PC-9 (cell line): Measurements from ENCODE around the gene DHCR7. TPM values are rescaled to one million over a fixed set of nuclear protein-coding genes. Genes with fewer than 3 reads are reported as not detected.

Source experiments
- BruUV-seq: library from RNA; stranded (reverse); fragments of 400-500 nt; replicated peaks from 2 replicates; lab custom pipeline; 2021; lab: Mats Ljungman, UMichigan
- CTCF ChIA-PET: fragments of 300-600 bp; sonication (Branson Sonifier 250); formaldehyde crosslinking; loops from one replicate; lab custom pipeline; 2022; ENCODE audit warnings: antibody characterized with exemption; lab: Charles Lee
- POLR2A ChIA-PET: fragments of 300-600 bp; sonication (Branson Sonifier 250); formaldehyde crosslinking; loops from one replicate; lab custom pipeline; 2022; ENCODE audit warnings: antibody characterized with exemption; ENCODE audit not compliant: unreplicated experiment; lab: Charles Lee
- DNase-seq, 2 experiments: peaks; one replicate each; pipeline versions ENCODE4 v3.0.0 to v3.0.0-alpha.2; 2015 to 2022; ENCODE audit warnings: mixed read lengths in 1 of 2
- H2AFZ ChIP-seq: fragments of 200-600 bp; sonication (generic); 2 replicates; pipeline ENCODE4 v1.8.1; 2017; ENCODE audit warnings: antibody characterized with exemption
- H3F3A ChIP-seq: fragments of 200-600 bp; sonication (generic); 2 replicates; pipeline ENCODE4 v1.8.1; 2017; ENCODE audit warnings: antibody characterized with exemption, mild to moderate bottlenecking, low read depth; ENCODE audit not compliant: insufficient read depth
- H3K27ac ChIP-seq: fragments of 200-600 bp; sonication (generic); 2 replicates; pipeline ENCODE4 v1.6.1; 2016; ENCODE audit warnings: mixed run types
- H3K27me3 ChIP-seq: fragments of 200-600 bp; sonication (generic); 2 replicates; pipeline ENCODE4 v1.6.1; 2016; ENCODE audit warnings: low read depth, mixed run types; ENCODE audit not compliant: insufficient read depth
- H3K36me3 ChIP-seq: fragments of 200-600 bp; sonication (generic); 2 replicates; pipeline ENCODE4 v1.6.1; 2016; ENCODE audit warnings: low read depth, mixed run types
- H3K4me1 ChIP-seq: fragments of 200-600 bp; sonication (generic); replicated peaks from 2 replicates; pipeline ENCODE4 v1.6.1; 2016; ENCODE audit warnings: mixed run types; ENCODE audit not compliant: insufficient read depth
- H3K4me2 ChIP-seq: fragments of 200-600 bp; sonication (generic); 2 replicates; pipeline ENCODE4 v1.6.1; 2017; ENCODE audit warnings: mixed run types
- H3K4me3 ChIP-seq: fragments of 200-600 bp; sonication (generic); 2 replicates; pipeline ENCODE4 v1.6.1; 2016; ENCODE audit warnings: mixed run types
- H3K79me2 ChIP-seq: fragments of 200-600 bp; sonication (generic); 2 replicates; pipeline ENCODE4 v1.6.1; 2017; ENCODE audit warnings: low read depth, mixed run types
- H3K9me2 ChIP-seq: fragments of 200-600 bp; sonication (generic); 2 replicates; pipeline ENCODE4 v1.8.1; 2017; ENCODE audit warnings: mild to moderate bottlenecking; ENCODE audit not compliant: insufficient read depth
- H3K9me3 ChIP-seq: fragments of 200-600 bp; sonication (generic); 2 replicates; pipeline ENCODE4 v1.8.1; 2016; ENCODE audit warnings: low read depth; ENCODE audit not compliant: insufficient read depth
- H4K20me1 ChIP-seq: fragments of 200-600 bp; sonication (generic); 2 replicates; pipeline ENCODE4 v1.8.1; 2017; ENCODE audit not compliant: insufficient read depth
- EZH2 ChIP-seq: fragments of 200-600 bp; sonication (generic); IDR thresholded peaks from 2 replicates; pipeline ENCODE4 v1.8.0; 2017; ENCODE audit warnings: antibody characterized with exemption, low read depth
- intact Hi-C: fragments of 100-400 bp; cut with micrococcal nuclease; formaldehyde crosslinking; loops from one replicate; pipeline ENCODE4 v1.10.0; 2022; ENCODE audit not compliant: unreplicated experiment
- total RNA-seq: library from RNA; stranded (reverse); gene quantifications from 2 replicates; pipeline ENCODE4 v1.2.3, GENCODE V29; 2021
- TF ChIP-seq, protein P1 (sequence below): fragments of 200-600 bp; sonication (generic); conservative IDR thresholded peaks from 2 replicates; pipeline ENCODE4 v1.6.1; 2017; ENCODE audit warnings: mixed run types, antibody characterized with exemption, mild to moderate bottlenecking, moderate library complexity

Gene DHCR7
- total RNA-seq, 1 experiment from 2014 or later, result 311 TPM

DNA sequence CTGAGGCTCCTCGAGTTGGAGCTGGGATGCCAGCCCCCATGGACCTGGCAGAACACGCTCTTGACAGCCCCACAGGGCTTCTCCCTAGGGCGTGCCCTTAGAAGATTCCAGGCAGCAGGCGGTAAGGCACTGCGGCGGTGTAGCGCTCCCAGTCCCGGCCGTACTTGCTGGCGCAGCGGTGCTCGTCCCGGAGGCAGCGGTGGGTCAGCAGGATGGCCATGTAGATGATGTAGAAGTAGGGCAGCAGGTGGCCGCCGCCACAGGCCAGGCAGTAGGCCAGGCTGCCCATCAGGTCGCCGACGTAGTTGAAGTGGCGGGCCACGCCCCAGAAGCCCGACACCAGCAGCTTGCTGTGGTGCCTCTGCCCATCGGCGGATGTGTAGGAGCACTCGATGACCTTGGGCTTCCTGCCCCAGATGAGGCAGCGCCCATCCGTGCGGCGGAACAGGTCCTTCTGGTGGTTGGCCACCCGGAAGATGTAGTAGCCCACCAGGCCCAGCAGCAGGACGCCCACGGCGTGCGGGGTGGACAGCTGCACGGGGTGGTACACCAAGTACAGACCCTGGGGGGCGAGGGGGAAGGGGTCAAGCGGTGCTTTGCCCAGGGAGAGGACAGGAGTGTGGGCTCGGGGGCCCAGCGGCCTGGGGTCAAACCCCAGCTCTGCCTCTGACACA is 12.8 kb downstream of the DHCR7 start:
- no peak for DNase-seq
- H3K27me3 ChIP-seq, result no peaks in the 10 kb centered on the region
- H3K79me2 ChIP-seq, result no peaks in the 10 kb centered on the region
- TF ChIP-seq, protein P1, sequence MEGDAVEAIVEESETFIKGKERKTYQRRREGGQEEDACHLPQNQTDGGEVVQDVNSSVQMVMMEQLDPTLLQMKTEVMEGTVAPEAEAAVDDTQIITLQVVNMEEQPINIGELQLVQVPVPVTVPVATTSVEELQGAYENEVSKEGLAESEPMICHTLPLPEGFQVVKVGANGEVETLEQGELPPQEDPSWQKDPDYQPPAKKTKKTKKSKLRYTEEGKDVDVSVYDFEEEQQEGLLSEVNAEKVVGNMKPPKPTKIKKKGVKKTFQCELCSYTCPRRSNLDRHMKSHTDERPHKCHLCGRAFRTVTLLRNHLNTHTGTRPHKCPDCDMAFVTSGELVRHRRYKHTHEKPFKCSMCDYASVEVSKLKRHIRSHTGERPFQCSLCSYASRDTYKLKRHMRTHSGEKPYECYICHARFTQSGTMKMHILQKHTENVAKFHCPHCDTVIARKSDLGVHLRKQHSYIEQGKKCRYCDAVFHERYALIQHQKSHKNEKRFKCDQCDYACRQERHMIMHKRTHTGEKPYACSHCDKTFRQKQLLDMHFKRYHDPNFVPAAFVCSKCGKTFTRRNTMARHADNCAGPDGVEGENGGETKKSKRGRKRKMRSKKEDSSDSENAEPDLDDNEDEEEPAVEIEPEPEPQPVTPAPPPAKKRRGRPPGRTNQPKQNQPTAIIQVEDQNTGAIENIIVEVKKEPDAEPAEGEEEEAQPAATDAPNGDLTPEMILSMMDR, result no peak
- TF ChIP-seq EZH2, result no peak
- BruUV-seq, result no TSS peak
- H3K9me2 ChIP-seq, result no peaks in the 10 kb centered on the region
- intact Hi-C loops, result no loop called here
- H3K4me3 ChIP-seq, result no peak overlapping the region
- H3K4me1 ChIP-seq, result peaks cover 18% of the 10 kb centered on the region
- H3K36me3 ChIP-seq, result peaks cover 19% of the 10 kb centered on the region
- H3K27ac ChIP-seq, result no peak overlapping the region
- peaks cover 8% of the 10 kb centered on the region; the same call in 1 of the 2 replicates for H4K20me1 ChIP-seq
- H3K4me2 ChIP-seq, result no peak overlapping the region
- ChIA-PET POLR2A (interaction anchor here (0.6 kb wide), 1 partner anchor 106 kb away, joined by 4 read pairs; no protein-coding TSS in a partner anchor), CTCF (no interaction called here)
- no peak overlapping the region for H2AFZ ChIP-seq
- no peaks in the 10 kb centered on the region for H3K9me3 ChIP-seq
- H3F3A ChIP-seq, result peaks cover 26% of the 10 kb centered on the region

DNA sequence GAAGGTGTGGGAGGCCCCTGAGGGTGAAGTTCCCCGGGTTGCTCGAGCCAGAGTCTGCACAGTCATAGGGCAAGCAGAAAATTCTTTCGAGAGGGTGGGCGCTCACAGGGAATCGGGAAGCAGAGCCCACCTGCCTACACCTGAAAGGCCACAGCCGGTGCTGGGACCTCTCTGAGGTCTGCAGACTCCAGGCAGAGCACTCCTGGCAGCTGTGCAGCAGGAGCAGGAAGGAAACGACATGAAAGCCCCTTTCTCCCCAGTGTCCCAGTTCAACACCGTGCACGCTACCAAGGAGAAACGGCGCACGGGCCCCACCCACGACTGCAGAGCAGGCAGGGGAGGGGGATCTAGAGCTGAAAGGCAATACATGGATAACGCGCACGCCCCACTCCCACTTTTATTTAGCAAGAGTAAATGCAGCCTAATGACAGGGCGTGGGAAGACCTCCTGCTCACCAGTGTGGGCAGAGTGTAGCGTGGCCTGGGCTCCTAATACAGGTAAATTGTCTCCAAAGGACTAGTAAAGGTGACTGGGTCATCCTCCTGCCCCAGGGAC is 13.5 kb downstream of the DHCR7 start:
- TSS peak; percentile 17 for BruUV-seq
- no peaks in the 10 kb centered on the region for H3K79me2 ChIP-seq
- TF ChIP-seq EZH2, result no peak
- TF ChIP-seq, protein P1, result no peak
- H3K4me3 ChIP-seq, result no peak overlapping the region
- DNase-seq, result no peak
- no peaks in the 10 kb centered on the region for H3K27me3 ChIP-seq
- H3K9me3 ChIP-seq, result no peaks in the 10 kb centered on the region
- H2AFZ ChIP-seq, result no peak overlapping the region
- peaks cover 13% of the 10 kb centered on the region for H3K36me3 ChIP-seq
- no peak overlapping the region for H3K4me2 ChIP-seq
- intact Hi-C loops, result no loop called here
- peaks cover 18% of the 10 kb centered on the region for H3K4me1 ChIP-seq
- H3K9me2 ChIP-seq, result no peaks in the 10 kb centered on the region
- H4K20me1 ChIP-seq, result peaks cover 2% of the 10 kb centered on the region; the same call in 1 of the 2 replicates
- ChIA-PET POLR2A (no interaction called here), CTCF (no interaction called here)
- H3K27ac ChIP-seq, result no peak overlapping the region
- peaks cover 26% of the 10 kb centered on the region for H3F3A ChIP-seq

DNA sequence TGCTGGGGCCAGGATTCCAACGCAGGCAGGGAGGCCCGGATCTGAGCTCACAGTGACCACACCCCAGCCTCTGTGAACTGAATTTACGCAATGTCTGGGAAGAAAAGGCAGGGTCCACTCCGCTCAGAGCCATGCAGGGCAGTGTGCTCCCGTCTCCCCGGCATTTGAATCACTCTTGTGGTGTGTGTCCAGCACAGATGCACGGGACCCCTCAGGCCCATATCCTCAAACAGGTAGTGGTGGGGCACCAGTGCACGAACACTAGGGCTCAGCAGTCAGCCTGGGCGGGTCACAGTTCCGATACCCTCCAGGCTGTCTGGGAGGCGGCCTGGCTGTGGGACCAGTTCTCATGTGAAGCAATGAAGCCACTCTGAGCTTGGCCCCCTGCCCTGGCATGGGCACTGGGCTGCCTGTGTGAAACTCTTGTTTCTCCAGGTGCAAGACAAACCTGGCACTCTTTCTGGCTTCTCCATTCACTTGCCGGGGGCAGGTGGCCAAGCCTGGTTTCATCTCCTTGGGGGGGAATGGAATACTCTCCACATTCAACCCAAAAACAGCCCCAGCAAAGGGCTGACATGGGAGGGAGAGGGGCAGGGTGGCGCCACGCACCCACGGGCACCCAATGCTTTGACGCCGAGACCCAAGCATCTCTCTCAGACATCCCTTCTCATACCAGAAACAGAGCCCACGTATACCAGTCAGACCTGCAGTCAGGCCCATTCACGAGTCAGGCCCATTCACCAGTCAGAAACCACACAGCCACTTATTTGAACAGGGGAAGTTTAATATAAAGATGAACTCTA is 14.3 kb downstream of the DHCR7 start:
- ChIA-PET CTCF (interaction anchor here (0.8 to 1.0 kb wide), 2 partner anchors 129 to 146 kb away, joined by 3 to 4 read pairs; no protein-coding TSS in a partner anchor), POLR2A (interaction anchor here (0.6 kb wide), 2 partner anchors 13 to 19 kb away, joined by 6 to 7 read pairs; no protein-coding TSS in a partner anchor)
- no TSS peak for BruUV-seq
- no peaks in the 10 kb centered on the region for H3K79me2 ChIP-seq
- H4K20me1 ChIP-seq, result no peaks in the 10 kb centered on the region
- no peak for TF ChIP-seq EZH2
- TF ChIP-seq, protein P1, result no peak
- H3K27ac ChIP-seq, result no peak overlapping the region
- intact Hi-C loops, result loop anchor here (2.0 kb wide), 1 partner anchor 13 kb away; no protein-coding TSS in a partner anchor
- H3K36me3 ChIP-seq, result peaks cover 9% of the 10 kb centered on the region; the same call in 1 of the 2 replicates
- no peak overlapping the region for H2AFZ ChIP-seq
- no peaks in the 10 kb centered on the region for H3K27me3 ChIP-seq
- H3K9me3 ChIP-seq, result no peaks in the 10 kb centered on the region
- H3K4me3 ChIP-seq, result no peak overlapping the region
- H3K9me2 ChIP-seq, result no peaks in the 10 kb centered on the region
- H3K4me2 ChIP-seq, result peak overlapping the region; percentile 9
- peaks cover 26% of the 10 kb centered on the region for H3F3A ChIP-seq
- peak in 1 of 2 experiments; percentile 45 for DNase-seq
- peaks cover 18% of the 10 kb centered on the region for H3K4me1 ChIP-seq
